SU-DHL-6 (cell line): ENCODE data around the gene RBL1.

Source experiments
- CTCF ChIP-seq: fragments of 200-600 bp; sonication (generic); IDR thresholded peaks from one replicate; pipeline ENCODE4 v1.5.1; 2017; ENCODE audit warnings: antibody characterized with exemption, mild to moderate bottlenecking, low read length, moderate library complexity; ENCODE audit not compliant: insufficient read depth, poor library complexity, severe bottlenecking
- EZH2phosphoT487 ChIP-seq: fragments of 200-600 bp; sonication (generic), shearing (Covaris generic); conservative IDR thresholded peaks from 2 replicates; pipeline ENCODE4 v1.6.1; 2018; ENCODE audit warnings: mild to moderate bottlenecking, antibody characterized with exemption, low read length, moderate library complexity, mixed read lengths

- TF ChIP-seq CTCF (no peak), EZH2phosphoT487 (no peak)
Measured at GRCh38 chr20:36988494-36988966, 107.3 kb downstream of the RBL1 start.
